ENCODE data around the gene ADGRF4.

- TF ChIP-seq CTCF (IDR thresholded peaks at IDR 0.05) (no peak), POLR2A (IDR thresholded peaks at IDR 0.05) (no peak)
These were observed 12.0 kb upstream of the ADGRF4 start for GRCh38 chr6:47686411-47686810.
